T-helper 2 cell treated with Interferon-gamma antibody and Interleukin-4, amounts not matched to agents 100 ng/mL and 5 ng/mL, for 36 hours (primary cell): ENCODE results near the gene BMP2K. TPM values are rescaled to one million over a fixed set of nuclear protein-coding genes. Genes with fewer than 3 reads are reported as not detected.
"Not testable (repeated sequence)": the region's sequence is repeated elsewhere in the genome, so short reads cannot be mapped to it uniquely, and the experiment has no call there.

Experiments used
- intact Hi-C: fragments of 100-400 bp; cut with micrococcal nuclease; formaldehyde crosslinking; loops from one replicate; pipeline ENCODE4 v1.15.1; 2023
- total RNA-seq: library from RNA; stranded (reverse); gene quantifications from 2 replicates; pipeline ENCODE4 v1.2.3, GENCODE V29; 2022

Gene BMP2K
- total RNA-seq, 1 donor from 2014 or later: 17.6 TPM

- intact Hi-C loops: no loop called here
Observed at GRCh38 chr4:78787392-78788006, 11.3 kb downstream of the BMP2K start.

GRCh38 chr4:78788007-78788889 lies 12.1 kb downstream of the BMP2K start:
- intact Hi-C loops: no loop called here

- intact Hi-C loops: not testable (repeated sequence)
Observed at GRCh38 chr4:78795594-78796416, 19.7 kb downstream of the BMP2K start.

GRCh38 chr4:78796526-78796925 lies 20.4 kb downstream of the BMP2K start:
- intact Hi-C loops: no loop called here

GRCh38 chr4:78797777-78798284 lies 21.7 kb downstream of the BMP2K start:
- intact Hi-C loops: no loop called here

GRCh38 chr4:78799551-78800495 lies 23.7 kb downstream of the BMP2K start:
- intact Hi-C loops: no loop called here

- intact Hi-C loops: no loop called here
Observed at GRCh38 chr4:78800965-78801364, 24.8 kb downstream of the BMP2K start.

- intact Hi-C loops: no loop called here
Observed at GRCh38 chr4:78803983-78804382, 27.8 kb downstream of the BMP2K start.

GRCh38 chr4:78806943-78807460 lies 30.9 kb downstream of the BMP2K start:
- intact Hi-C loops: no loop called here

GRCh38 chr4:78809295-78809694 lies 33.1 kb downstream of the BMP2K start:
- intact Hi-C loops: no loop called here

- intact Hi-C loops: loop anchor here (10.0 kb wide), 1 partner anchor 425 kb away; no protein-coding TSS in a partner anchor
Observed at GRCh38 chr4:78809928-78810835, 34.0 kb downstream of the BMP2K start.

GRCh38 chr4:78811034-78811433 lies 34.9 kb downstream of the BMP2K start:
- intact Hi-C loops: loop anchor here (10.0 kb wide), 1 partner anchor 424 kb away; no protein-coding TSS in a partner anchor

GRCh38 chr4:78818530-78819079 lies 42.5 kb downstream of the BMP2K start:
- intact Hi-C loops: loop anchor here (10.0 kb wide), 1 partner anchor 416 kb away; no protein-coding TSS in a partner anchor

- intact Hi-C loops: no loop called here
Observed at GRCh38 chr4:78824001-78824400, 47.9 kb downstream of the BMP2K start.

- intact Hi-C loops: no loop called here
Observed at GRCh38 chr4:78827191-78827590, 51.0 kb downstream of the BMP2K start.

- intact Hi-C loops: no loop called here
Observed at GRCh38 chr4:78829296-78829695, 53.1 kb downstream of the BMP2K start.

- intact Hi-C loops: not testable (repeated sequence)
Observed at GRCh38 chr4:78839676-78840075, 63.5 kb downstream of the BMP2K start.

- intact Hi-C loops: not testable (repeated sequence)
Observed at GRCh38 chr4:78840286-78840685, 64.1 kb downstream of the BMP2K start.

- intact Hi-C loops: no loop called here
Observed at GRCh38 chr4:78845472-78845871, 69.3 kb downstream of the BMP2K start.
